PC-9 (cell line): ENCODE measurements around the gene SDK1. TPM values are rescaled to one million over a fixed set of nuclear protein-coding genes. Genes with fewer than 3 reads are reported as not detected.

Experiments
- BruUV-seq: library from RNA; stranded (reverse); fragments of 400-500 nt; replicated peaks from 2 replicates; lab custom pipeline; 2021; lab: Mats Ljungman, UMichigan
- CTCF ChIA-PET: fragments of 300-600 bp; sonication (Branson Sonifier 250); formaldehyde crosslinking; loops from one replicate; lab custom pipeline; 2022; ENCODE audit warnings: antibody characterized with exemption; lab: Charles Lee
- POLR2A ChIA-PET: fragments of 300-600 bp; sonication (Branson Sonifier 250); formaldehyde crosslinking; loops from one replicate; lab custom pipeline; 2022; ENCODE audit warnings: antibody characterized with exemption; ENCODE audit not compliant: unreplicated experiment; lab: Charles Lee
- DNase-seq, 2 experiments: peaks; one replicate each; pipeline versions ENCODE4 v3.0.0 to v3.0.0-alpha.2; 2015 to 2022; ENCODE audit warnings: mixed read lengths in 1 of 2
- H2AFZ ChIP-seq: fragments of 200-600 bp; sonication (generic); 2 replicates; pipeline ENCODE4 v1.8.1; 2017; ENCODE audit warnings: antibody characterized with exemption
- H3F3A ChIP-seq: fragments of 200-600 bp; sonication (generic); 2 replicates; pipeline ENCODE4 v1.8.1; 2017; ENCODE audit warnings: antibody characterized with exemption, mild to moderate bottlenecking, low read depth; ENCODE audit not compliant: insufficient read depth
- H3K27ac ChIP-seq: fragments of 200-600 bp; sonication (generic); 2 replicates; pipeline ENCODE4 v1.6.1; 2016; ENCODE audit warnings: mixed run types
- H3K27me3 ChIP-seq: fragments of 200-600 bp; sonication (generic); 2 replicates; pipeline ENCODE4 v1.6.1; 2016; ENCODE audit warnings: low read depth, mixed run types; ENCODE audit not compliant: insufficient read depth
- H3K36me3 ChIP-seq: fragments of 200-600 bp; sonication (generic); 2 replicates; pipeline ENCODE4 v1.6.1; 2016; ENCODE audit warnings: low read depth, mixed run types
- H3K4me1 ChIP-seq: fragments of 200-600 bp; sonication (generic); replicated peaks from 2 replicates; pipeline ENCODE4 v1.6.1; 2016; ENCODE audit warnings: mixed run types; ENCODE audit not compliant: insufficient read depth
- H3K4me2 ChIP-seq: fragments of 200-600 bp; sonication (generic); 2 replicates; pipeline ENCODE4 v1.6.1; 2017; ENCODE audit warnings: mixed run types
- H3K4me3 ChIP-seq: fragments of 200-600 bp; sonication (generic); 2 replicates; pipeline ENCODE4 v1.6.1; 2016; ENCODE audit warnings: mixed run types
- H3K79me2 ChIP-seq: fragments of 200-600 bp; sonication (generic); 2 replicates; pipeline ENCODE4 v1.6.1; 2017; ENCODE audit warnings: low read depth, mixed run types
- H3K9me2 ChIP-seq: fragments of 200-600 bp; sonication (generic); 2 replicates; pipeline ENCODE4 v1.8.1; 2017; ENCODE audit warnings: mild to moderate bottlenecking; ENCODE audit not compliant: insufficient read depth
- H3K9me3 ChIP-seq: fragments of 200-600 bp; sonication (generic); 2 replicates; pipeline ENCODE4 v1.8.1; 2016; ENCODE audit warnings: low read depth; ENCODE audit not compliant: insufficient read depth
- H4K20me1 ChIP-seq: fragments of 200-600 bp; sonication (generic); 2 replicates; pipeline ENCODE4 v1.8.1; 2017; ENCODE audit not compliant: insufficient read depth
- EZH2 ChIP-seq: fragments of 200-600 bp; sonication (generic); IDR thresholded peaks from 2 replicates; pipeline ENCODE4 v1.8.0; 2017; ENCODE audit warnings: antibody characterized with exemption, low read depth
- intact Hi-C: fragments of 100-400 bp; cut with micrococcal nuclease; formaldehyde crosslinking; loops from one replicate; pipeline ENCODE4 v1.10.0; 2022; ENCODE audit not compliant: unreplicated experiment
- total RNA-seq: library from RNA; stranded (reverse); gene quantifications from 2 replicates; pipeline ENCODE4 v1.2.3, GENCODE V29; 2021
- TF ChIP-seq, protein P1 (sequence below): fragments of 200-600 bp; sonication (generic); conservative IDR thresholded peaks from 2 replicates; pipeline ENCODE4 v1.6.1; 2017; ENCODE audit warnings: mixed run types, antibody characterized with exemption, mild to moderate bottlenecking, moderate library complexity

The SDK1 gene
- total RNA-seq, 1 experiment from 2014 or later = not detected

DNA sequence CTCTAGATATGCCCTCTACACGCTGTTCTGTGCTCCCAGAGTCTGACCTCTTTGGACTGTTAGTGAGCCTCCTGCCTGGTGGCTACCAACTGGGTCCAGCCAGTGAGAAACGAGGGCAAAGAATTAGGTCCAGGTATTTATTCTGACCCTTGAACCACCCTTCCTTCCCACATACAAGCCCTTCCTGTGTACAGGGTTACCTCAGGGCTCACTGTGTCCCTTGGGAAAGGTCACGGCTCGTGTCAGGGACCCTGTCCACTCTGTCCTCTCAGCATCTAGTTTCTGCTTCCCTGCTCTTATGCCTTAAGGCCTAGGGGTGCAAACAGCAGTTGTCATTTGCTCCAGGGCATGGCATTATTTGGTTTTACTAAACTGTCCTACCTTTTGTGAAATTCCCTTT is 180.4 kb downstream of the SDK1 start:
- no peak overlapping the region for H3K27ac ChIP-seq
- no peaks in the 10 kb centered on the region for H3K79me2 ChIP-seq
- ChIA-PET CTCF (no interaction called here), POLR2A (no interaction called here)
- TF ChIP-seq, protein P1, sequence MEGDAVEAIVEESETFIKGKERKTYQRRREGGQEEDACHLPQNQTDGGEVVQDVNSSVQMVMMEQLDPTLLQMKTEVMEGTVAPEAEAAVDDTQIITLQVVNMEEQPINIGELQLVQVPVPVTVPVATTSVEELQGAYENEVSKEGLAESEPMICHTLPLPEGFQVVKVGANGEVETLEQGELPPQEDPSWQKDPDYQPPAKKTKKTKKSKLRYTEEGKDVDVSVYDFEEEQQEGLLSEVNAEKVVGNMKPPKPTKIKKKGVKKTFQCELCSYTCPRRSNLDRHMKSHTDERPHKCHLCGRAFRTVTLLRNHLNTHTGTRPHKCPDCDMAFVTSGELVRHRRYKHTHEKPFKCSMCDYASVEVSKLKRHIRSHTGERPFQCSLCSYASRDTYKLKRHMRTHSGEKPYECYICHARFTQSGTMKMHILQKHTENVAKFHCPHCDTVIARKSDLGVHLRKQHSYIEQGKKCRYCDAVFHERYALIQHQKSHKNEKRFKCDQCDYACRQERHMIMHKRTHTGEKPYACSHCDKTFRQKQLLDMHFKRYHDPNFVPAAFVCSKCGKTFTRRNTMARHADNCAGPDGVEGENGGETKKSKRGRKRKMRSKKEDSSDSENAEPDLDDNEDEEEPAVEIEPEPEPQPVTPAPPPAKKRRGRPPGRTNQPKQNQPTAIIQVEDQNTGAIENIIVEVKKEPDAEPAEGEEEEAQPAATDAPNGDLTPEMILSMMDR = no peak
- TF ChIP-seq EZH2 = no peak
- intact Hi-C loops = loop anchor here (10.0 kb wide), 1 partner anchor 127 kb away; no protein-coding TSS in a partner anchor
- no peak overlapping the region for H2AFZ ChIP-seq
- H4K20me1 ChIP-seq = no peaks in the 10 kb centered on the region
- no peak for DNase-seq
- no peaks in the 10 kb centered on the region for H3K4me1 ChIP-seq
- no TSS peak for BruUV-seq
- no peaks in the 10 kb centered on the region for H3F3A ChIP-seq
- H3K4me3 ChIP-seq = no peak overlapping the region
- H3K9me2 ChIP-seq = no peaks in the 10 kb centered on the region; the same call in 1 of the 2 replicates
- no peak overlapping the region for H3K4me2 ChIP-seq
- H3K27me3 ChIP-seq = peaks cover 31% of the 10 kb centered on the region; the same call in 1 of the 2 replicates
- H3K36me3 ChIP-seq = no peaks in the 10 kb centered on the region
- H3K9me3 ChIP-seq = no peaks in the 10 kb centered on the region

DNA sequence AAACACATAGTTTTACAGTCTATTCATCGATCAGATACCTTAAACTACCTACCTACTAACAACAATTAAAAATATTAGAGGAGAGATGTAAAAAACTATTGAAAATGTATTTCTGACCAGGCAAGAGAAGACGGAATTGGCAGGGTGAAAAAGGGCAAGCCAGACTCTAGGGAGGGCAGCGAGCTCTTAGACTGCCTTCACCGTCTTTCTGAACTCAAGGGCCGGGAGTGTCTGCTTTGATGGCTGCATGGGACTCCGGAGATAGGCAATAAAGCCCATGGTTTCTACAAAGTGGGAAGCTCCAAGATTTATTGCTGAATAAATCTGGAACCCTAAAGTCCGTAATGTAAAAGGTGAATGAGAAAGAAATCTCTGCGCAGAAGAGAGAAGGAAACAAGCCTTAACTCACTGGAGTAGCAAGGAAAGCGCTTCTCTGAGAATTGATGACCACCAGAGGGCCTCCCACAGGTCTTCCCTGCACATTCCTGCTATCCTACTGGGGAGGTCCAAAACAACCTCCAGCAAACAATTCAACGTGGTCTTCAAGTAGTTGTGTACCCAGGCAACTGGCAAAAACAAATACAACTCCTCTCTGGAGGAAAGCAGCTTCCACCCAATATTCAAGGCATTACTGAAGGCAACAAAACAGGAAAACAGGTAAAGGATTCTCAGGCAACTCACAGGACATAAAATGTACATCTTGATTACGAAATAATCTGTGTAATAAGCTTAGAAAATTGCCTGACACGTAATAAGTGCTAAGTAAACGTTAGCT is 181.3 kb downstream of the SDK1 start:
- H3K4me1 ChIP-seq = no peaks in the 10 kb centered on the region
- no TSS peak for BruUV-seq
- H3K4me3 ChIP-seq = no peak overlapping the region
- TF ChIP-seq, protein P1 = peak; percentile 67
- TF ChIP-seq EZH2 = no peak
- peaks cover 31% of the 10 kb centered on the region; the same call in 1 of the 2 replicates for H3K27me3 ChIP-seq
- DNase-seq = peak in 1 of 2 experiments; percentile 5
- ChIA-PET POLR2A (interaction anchor here (0.6 kb wide), 1 partner anchor 68 kb away, joined by 4 read pairs; no protein-coding TSS in a partner anchor), CTCF (interaction anchor here (0.5 to 0.6 kb wide), 2 partner anchors 255 to 1267 kb away, joined by 3 read pairs; no protein-coding TSS in a partner anchor)
- H3K79me2 ChIP-seq = no peaks in the 10 kb centered on the region
- H3K36me3 ChIP-seq = no peaks in the 10 kb centered on the region
- no peak overlapping the region for H2AFZ ChIP-seq
- no peaks in the 10 kb centered on the region for H3F3A ChIP-seq
- intact Hi-C loops = loop anchor here (10.0 kb wide), 1 partner anchor 128 kb away; no protein-coding TSS in a partner anchor
- H3K27ac ChIP-seq = no peak overlapping the region
- no peaks in the 10 kb centered on the region for H3K9me2 ChIP-seq
- no peak overlapping the region for H3K4me2 ChIP-seq
- H4K20me1 ChIP-seq = no peaks in the 10 kb centered on the region
- no peaks in the 10 kb centered on the region for H3K9me3 ChIP-seq

DNA sequence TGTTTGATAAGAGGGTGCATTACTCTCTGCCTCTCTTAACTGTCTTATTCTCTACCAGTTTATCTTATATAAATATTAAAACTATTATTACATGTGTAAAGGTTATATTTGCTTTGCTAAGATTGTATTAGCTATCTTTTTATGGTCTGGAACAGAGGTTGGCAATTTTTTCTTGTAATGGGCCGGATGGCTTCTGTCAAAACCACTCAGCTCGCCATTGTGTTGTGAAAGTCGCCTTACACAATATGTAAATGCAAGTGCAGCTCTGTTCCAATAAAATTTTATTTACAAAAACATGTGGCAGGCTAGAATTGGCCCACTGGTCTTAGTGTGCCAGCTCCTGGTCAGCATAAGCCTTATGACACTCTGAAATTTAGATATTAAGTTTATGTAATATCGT is 185.8 kb downstream of the SDK1 start:
- Histone ChIP-seq H3K36me3 (no peaks in the 10 kb centered on the region), H3F3A (no peaks in the 10 kb centered on the region), H3K4me1 (no peaks in the 10 kb centered on the region), H4K20me1 (no peaks in the 10 kb centered on the region), H3K27me3 (peaks cover 46% of the 10 kb centered on the region), H3K9me3 (no peaks in the 10 kb centered on the region), H3K4me2 (no peak overlapping the region), H3K27ac (no peak overlapping the region), H3K9me2 (no peaks in the 10 kb centered on the region), H3K4me3 (no peak overlapping the region), H3K79me2 (no peaks in the 10 kb centered on the region), H2AFZ (no peak overlapping the region)
- ChIA-PET CTCF (no interaction called here), POLR2A (no interaction called here)
- no peak for TF ChIP-seq EZH2
- TF ChIP-seq, protein P1 = no peak
- no peak for DNase-seq
- intact Hi-C loops = loop anchor here (10.0 kb wide), 1 partner anchor 132 kb away; no protein-coding TSS in a partner anchor
- BruUV-seq = no TSS peak
